ENCODE results near the gene POR. TPM values are rescaled to one million over a fixed set of nuclear protein-coding genes. Genes with fewer than 3 reads are reported as not detected.
"Not testable (repeated sequence)": the region's sequence is repeated elsewhere in the genome, so short reads cannot be mapped to it uniquely, and the experiment has no call there.

Gene POR
- total RNA-seq, 1 donor from 2014 or later = 232 TPM

GRCh38 chr7:75888464-75889222, 26.3 kb upstream of the POR start:
- H3K36me3 ChIP-seq = peaks cover 45% of the 10 kb centered on the region
- peak; percentile 74 for DNase-seq
- TF ChIP-seq CTCF (IDR thresholded peaks at IDR 0.05) = no peak
- intact Hi-C loops (cut with DNase I) = no loop called here
- ATAC-seq = peak; percentile 18
- H3K4me1 ChIP-seq = peaks cover 24% of the 10 kb centered on the region
- H3K27ac ChIP-seq = no peak overlapping the region
- H3K4me3 ChIP-seq = no peak overlapping the region
- no peaks in the 10 kb centered on the region for H3K9me3 ChIP-seq
- H3K27me3 ChIP-seq = no peaks in the 10 kb centered on the region

GRCh38 chr7:75889223-75889825, 25.6 kb upstream of the POR start:
- no peak overlapping the region for H3K27ac ChIP-seq
- TF ChIP-seq CTCF (IDR thresholded peaks at IDR 0.05) = no peak
- H3K36me3 ChIP-seq = peaks cover 38% of the 10 kb centered on the region
- DNase-seq (no peak), ATAC-seq (no peak)
- no peaks in the 10 kb centered on the region for H3K9me3 ChIP-seq
- no peaks in the 10 kb centered on the region for H3K27me3 ChIP-seq
- H3K4me1 ChIP-seq = peaks cover 24% of the 10 kb centered on the region
- H3K4me3 ChIP-seq = no peak overlapping the region
- intact Hi-C loops (cut with DNase I) = no loop called here

- H3K27ac ChIP-seq = no peak overlapping the region
- H3K4me3 ChIP-seq = no peak overlapping the region
- intact Hi-C loops (cut with DNase I) = no loop called here
- H3K9me3 ChIP-seq = no peaks in the 10 kb centered on the region
- peaks cover 24% of the 10 kb centered on the region for H3K4me1 ChIP-seq
- peaks cover 33% of the 10 kb centered on the region for H3K36me3 ChIP-seq
- ATAC-seq (no peak), DNase-seq (no peak)
- H3K27me3 ChIP-seq = no peaks in the 10 kb centered on the region
- no peak for TF ChIP-seq CTCF (IDR thresholded peaks at IDR 0.05)
Measured at GRCh38 chr7:75889826-75890225, 25.1 kb upstream of the POR start.

GRCh38 chr7:75891237-75891636, 23.7 kb upstream of the POR start:
- H3K36me3 ChIP-seq = peaks cover 19% of the 10 kb centered on the region
- H3K27me3 ChIP-seq; intact Hi-C loops (cut with DNase I); H3K9me3 ChIP-seq; H3K4me3 ChIP-seq; ATAC-seq; DNase-seq; H3K27ac ChIP-seq: not testable (repeated sequence)
- peaks cover 24% of the 10 kb centered on the region for H3K4me1 ChIP-seq

- Histone ChIP-seq H3K27me3 (no peaks in the 10 kb centered on the region), H3K36me3 (peaks cover 14% of the 10 kb centered on the region), H3K9me3 (no peaks in the 10 kb centered on the region), H3K27ac (peak overlapping the region; percentile 86), H3K4me3 (no peak overlapping the region), H3K4me1 (peaks cover 24% of the 10 kb centered on the region)
- intact Hi-C loops (cut with DNase I) = no loop called here
- no peak for DNase-seq
- TF ChIP-seq CTCF (IDR thresholded peaks at IDR 0.05) = no peak
- no peak for ATAC-seq
Measured at GRCh38 chr7:75891815-75892411, 23.0 kb upstream of the POR start.

GRCh38 chr7:75892634-75893272, 22.2 kb upstream of the POR start:
- DNase-seq = peak; percentile 92
- no peaks in the 10 kb centered on the region for H3K27me3 ChIP-seq
- no peak overlapping the region for H3K4me3 ChIP-seq
- ATAC-seq = peak; percentile 91
- H3K36me3 ChIP-seq = peaks cover 9% of the 10 kb centered on the region
- peak overlapping the region; percentile 86 for H3K27ac ChIP-seq
- TF ChIP-seq CTCF (IDR thresholded peaks at IDR 0.05) = no peak
- H3K4me1 ChIP-seq = peaks cover 24% of the 10 kb centered on the region
- intact Hi-C loops (cut with DNase I) = no loop called here
- no peaks in the 10 kb centered on the region for H3K9me3 ChIP-seq
